Body of pancreas (tissue), 4 donors: ENCODE results near the gene ANKMY1.

Experiments used
- POLR2A ChIP-seq, 3 donors: fragments of 450-650 bp; IDR thresholded peaks; one replicate each; pipeline ENCODE4 v1.6.1; 2016; ENCODE audit warnings: antibody characterized with exemption in 3 of 3, mild to moderate bottlenecking in 2 of 3
- TF ChIP-seq, protein P1 (sequence below), 7 experiments: fragments of 450-650 bp in 4 of 7; fragments of 200-600 bp in 3 of 7; sonication (generic) in 3 of 7; IDR thresholded peaks; one replicate each; pipeline ENCODE4 v1.5.1; 2016 to 2019; ENCODE audit warnings: antibody characterized with exemption in 7 of 7

DNA sequence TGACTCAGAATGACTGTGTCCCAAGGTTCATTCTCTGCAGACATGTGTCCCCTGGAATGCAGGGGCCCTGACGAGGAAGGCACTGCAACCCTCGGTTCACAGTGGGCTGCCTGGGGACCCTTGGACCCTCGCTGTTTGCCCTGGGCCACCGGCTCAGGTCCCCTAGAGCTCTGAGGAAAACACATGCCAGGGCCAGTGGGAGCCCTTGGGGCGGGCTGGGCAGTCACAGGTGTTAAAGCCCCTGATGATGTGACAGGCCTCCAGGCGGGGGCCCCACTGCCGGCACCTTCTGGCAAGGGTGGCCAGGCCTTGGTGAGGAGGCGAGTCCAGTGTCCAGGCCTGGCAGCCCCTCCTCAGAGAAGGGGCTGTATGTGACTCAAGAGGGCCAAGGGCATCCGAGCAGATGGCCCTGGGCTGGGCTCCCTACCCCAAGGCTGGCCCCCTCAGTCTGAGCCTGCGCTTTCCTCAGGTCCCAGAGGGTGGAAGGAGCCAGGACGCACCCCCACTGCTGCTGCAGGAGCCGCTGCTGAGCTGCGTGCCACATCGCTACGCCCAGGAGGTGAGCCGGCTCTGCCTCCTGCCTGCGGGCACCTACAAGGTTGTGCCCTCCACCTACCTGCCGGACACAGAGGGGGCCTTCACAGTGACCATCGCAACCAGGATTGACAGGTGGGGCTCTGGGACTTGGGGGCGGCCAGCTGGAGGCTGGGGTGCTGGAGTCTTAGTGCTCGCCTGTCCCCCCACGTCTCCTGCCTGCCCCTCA, 39.8 kb upstream of the ANKMY1 start:
- TF ChIP-seq, protein P1, sequence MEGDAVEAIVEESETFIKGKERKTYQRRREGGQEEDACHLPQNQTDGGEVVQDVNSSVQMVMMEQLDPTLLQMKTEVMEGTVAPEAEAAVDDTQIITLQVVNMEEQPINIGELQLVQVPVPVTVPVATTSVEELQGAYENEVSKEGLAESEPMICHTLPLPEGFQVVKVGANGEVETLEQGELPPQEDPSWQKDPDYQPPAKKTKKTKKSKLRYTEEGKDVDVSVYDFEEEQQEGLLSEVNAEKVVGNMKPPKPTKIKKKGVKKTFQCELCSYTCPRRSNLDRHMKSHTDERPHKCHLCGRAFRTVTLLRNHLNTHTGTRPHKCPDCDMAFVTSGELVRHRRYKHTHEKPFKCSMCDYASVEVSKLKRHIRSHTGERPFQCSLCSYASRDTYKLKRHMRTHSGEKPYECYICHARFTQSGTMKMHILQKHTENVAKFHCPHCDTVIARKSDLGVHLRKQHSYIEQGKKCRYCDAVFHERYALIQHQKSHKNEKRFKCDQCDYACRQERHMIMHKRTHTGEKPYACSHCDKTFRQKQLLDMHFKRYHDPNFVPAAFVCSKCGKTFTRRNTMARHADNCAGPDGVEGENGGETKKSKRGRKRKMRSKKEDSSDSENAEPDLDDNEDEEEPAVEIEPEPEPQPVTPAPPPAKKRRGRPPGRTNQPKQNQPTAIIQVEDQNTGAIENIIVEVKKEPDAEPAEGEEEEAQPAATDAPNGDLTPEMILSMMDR (IDR thresholded peaks at IDR 0.05): no peak
- no peak for TF ChIP-seq POLR2A (IDR thresholded peaks at IDR 0.05)
